Measurements from ENCODE around the gene CCDC85C.

Gene CCDC85C

DNA sequence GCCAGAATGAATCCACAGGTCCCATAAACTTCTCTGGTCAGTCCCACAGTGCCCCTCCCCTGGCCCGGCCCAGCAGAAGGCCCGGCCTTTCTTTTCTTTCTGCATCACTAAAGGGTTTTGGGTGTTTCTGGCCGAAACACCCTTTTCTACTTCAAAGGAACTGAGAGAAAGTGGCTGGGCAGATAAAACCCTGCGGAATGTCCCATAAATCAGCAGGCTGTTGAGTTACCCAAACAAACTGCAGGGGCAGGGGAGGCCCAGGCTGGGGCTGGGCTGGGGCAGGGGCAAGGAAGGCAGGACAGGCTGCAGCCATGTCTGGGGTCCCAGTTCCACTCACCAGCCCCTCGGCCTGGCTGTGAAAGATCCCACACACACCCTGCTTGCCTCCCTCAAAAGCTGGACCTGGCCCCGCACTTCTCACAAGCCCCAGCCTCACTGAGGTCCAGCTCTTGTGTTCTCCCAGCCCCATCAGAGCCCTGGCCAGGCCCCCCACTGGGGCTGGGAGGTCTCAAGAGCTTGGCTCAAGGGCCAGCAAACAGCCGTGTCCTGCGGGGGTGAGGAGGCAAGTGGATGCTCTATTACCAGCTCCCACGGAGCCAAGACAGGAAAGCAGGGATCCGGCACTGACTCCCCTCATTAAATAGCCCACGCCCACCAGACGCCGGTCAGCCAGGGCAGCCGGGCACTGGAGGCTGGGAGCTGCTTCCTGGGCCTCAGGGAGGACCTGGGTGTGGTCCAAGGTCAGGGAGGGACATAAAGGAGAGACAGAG lies 80.9 kb downstream of the CCDC85C start:
- CTCF ChIA-PET: no interaction called here
- no peaks in the 10 kb centered on the region for H3K36me3 Mint-ChIP-seq
- no peak for DNase-seq
- peaks cover 19% of the 10 kb centered on the region for H3K4me1 Mint-ChIP-seq
- H3K9me3 Mint-ChIP-seq: no peaks in the 10 kb centered on the region
- H3K27me3 Mint-ChIP-seq: no peaks in the 10 kb centered on the region
- H3K27ac Mint-ChIP-seq: no peak overlapping the region
- H3K4me3 Mint-ChIP-seq: no peak overlapping the region

DNA sequence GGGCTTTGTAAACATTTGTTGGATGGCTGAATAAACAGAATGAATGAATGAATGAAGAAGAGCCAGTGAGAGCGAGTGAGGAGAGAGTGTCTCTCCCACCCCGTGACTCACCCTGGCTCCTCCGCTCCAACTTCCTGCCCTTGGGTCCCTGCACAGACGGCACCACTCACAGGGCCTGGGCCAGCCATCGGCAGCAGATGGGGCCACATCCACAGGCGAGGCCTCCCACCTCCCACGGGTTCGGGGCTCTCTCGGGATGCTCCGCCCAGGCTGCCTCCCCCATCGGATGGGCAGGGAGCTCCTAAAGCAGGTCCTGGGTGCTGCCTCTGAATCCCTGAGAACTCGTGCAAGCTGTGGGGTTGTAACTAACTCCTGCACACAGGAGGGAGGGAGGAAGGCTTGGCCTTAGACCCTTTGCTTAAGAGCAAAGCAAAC lies 81.5 kb downstream of the CCDC85C start:
- CTCF ChIA-PET: no interaction called here
- Mint-ChIP-seq H3K4me1 (peaks cover 19% of the 10 kb centered on the region), H3K9me3 (no peaks in the 10 kb centered on the region), H3K36me3 (no peaks in the 10 kb centered on the region), H3K4me3 (no peak overlapping the region), H3K27me3 (no peaks in the 10 kb centered on the region), H3K27ac (no peak overlapping the region)
- no peak for DNase-seq

DNA sequence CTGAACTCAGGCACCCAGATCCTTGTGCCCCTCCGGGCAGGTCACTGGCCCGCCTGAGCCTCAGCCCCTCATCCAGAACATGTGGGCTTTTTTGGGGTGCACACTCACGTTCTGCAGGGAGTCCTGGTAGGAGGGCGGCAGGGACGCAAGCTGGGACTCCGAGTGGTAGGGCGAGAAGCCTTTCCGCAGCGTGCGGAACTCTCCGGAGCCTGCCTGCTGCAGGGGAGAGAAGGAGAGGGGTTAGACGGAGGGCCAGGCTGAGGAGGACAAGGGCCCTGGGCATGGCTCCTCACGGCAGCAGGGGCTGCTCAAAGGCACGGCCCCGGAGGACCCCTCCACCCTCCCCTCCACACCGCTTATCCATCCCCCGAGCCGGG lies 82.0 kb downstream of the CCDC85C start:
- CTCF ChIA-PET: interaction anchor here (1.4 kb wide), 1 partner anchor 107 kb away, joined by 7 read pairs; no protein-coding TSS in a partner anchor
- DNase-seq: no peak
- H3K36me3 Mint-ChIP-seq: no peaks in the 10 kb centered on the region
- no peaks in the 10 kb centered on the region for H3K27me3 Mint-ChIP-seq
- no peak overlapping the region for H3K4me3 Mint-ChIP-seq
- H3K4me1 Mint-ChIP-seq: peaks cover 19% of the 10 kb centered on the region
- H3K27ac Mint-ChIP-seq: no peak overlapping the region
- H3K9me3 Mint-ChIP-seq: no peaks in the 10 kb centered on the region

DNA sequence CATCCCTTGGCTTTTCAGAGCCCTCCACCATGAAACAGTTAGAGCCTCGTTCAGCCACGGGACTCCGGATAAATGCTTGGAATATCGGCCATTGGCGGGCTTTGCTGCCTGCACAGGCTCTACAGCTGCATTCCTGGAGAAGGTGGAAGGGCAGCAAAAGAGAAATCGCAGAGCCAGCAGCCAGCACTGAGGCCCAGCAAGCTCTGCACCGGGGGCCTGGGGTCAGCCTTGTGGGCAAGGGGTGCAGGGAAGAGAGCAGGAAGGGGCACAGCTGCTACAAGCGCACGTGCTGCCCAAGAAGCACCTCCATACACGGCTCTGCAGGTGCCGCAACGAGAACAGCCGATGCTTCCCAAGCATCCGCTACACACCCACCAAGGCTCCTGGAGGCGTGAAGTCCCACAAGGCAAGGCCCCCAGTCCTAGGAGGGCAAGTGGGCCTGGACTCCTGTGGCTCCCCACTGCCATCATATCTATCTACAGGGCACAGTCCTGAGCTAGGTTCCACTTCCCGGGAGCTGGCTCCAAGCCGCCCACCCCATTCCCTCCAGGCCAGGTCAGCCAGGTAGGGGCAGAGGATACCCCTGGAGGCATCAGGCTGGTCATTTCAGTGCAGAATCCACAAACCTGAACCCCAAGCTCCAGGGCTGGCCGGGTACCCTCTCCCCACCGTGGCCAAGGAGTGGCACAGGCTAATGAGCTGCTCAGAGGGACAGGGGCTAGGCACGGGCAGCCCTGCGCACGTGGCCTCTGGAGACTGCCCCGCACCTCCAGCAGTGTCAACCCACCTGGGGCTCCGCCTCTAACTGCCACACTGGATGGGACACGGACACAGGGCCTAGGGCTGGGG lies 82.6 kb downstream of the CCDC85C start:
- peaks cover 19% of the 10 kb centered on the region for H3K4me1 Mint-ChIP-seq
- no peak overlapping the region for H3K4me3 Mint-ChIP-seq
- no peak for DNase-seq
- CTCF ChIA-PET: interaction anchor here (0.6 to 1.4 kb wide), 2 partner anchors 107 to 111 kb away, joined by 3 to 7 read pairs; no protein-coding TSS in a partner anchor
- no peaks in the 10 kb centered on the region for H3K36me3 Mint-ChIP-seq
- H3K27me3 Mint-ChIP-seq: no peaks in the 10 kb centered on the region
- H3K27ac Mint-ChIP-seq: no peak overlapping the region
- no peaks in the 10 kb centered on the region for H3K9me3 Mint-ChIP-seq

DNA sequence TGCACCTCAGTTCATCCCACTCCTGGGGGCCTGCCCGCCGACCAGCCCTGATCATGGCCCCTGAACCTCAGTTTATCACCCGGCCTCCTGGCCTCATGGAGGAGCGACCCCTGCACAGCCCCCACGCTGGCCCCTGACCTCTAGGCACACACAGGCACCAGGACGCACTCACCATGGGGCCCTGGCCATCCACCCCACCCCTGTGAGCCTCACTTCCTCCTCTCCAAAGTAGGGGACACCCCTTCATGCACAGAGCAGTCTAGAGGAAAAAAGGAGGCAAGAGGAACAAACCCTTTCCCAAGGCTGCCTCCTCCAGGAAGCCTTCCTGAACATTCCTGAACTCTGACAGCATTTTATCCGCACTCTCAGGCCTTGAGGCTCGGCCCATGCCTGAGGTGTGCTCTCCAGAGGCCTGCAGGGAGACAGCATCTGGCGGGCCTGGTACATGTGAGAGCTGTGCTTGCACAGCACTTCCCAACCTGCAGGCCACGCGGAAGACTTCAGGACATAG lies 83.4 kb downstream of the CCDC85C start:
- CTCF ChIA-PET: interaction anchor here (0.6 to 1.4 kb wide), 2 partner anchors 108 to 112 kb away, joined by 3 to 7 read pairs; no protein-coding TSS in a partner anchor
- no peaks in the 10 kb centered on the region for H3K36me3 Mint-ChIP-seq
- peaks cover 13% of the 10 kb centered on the region for H3K4me1 Mint-ChIP-seq
- DNase-seq: no peak
- H3K27ac Mint-ChIP-seq: peak overlapping the region; percentile 49
- H3K9me3 Mint-ChIP-seq: no peaks in the 10 kb centered on the region
- H3K27me3 Mint-ChIP-seq: no peaks in the 10 kb centered on the region
- H3K4me3 Mint-ChIP-seq: no peak overlapping the region

DNA sequence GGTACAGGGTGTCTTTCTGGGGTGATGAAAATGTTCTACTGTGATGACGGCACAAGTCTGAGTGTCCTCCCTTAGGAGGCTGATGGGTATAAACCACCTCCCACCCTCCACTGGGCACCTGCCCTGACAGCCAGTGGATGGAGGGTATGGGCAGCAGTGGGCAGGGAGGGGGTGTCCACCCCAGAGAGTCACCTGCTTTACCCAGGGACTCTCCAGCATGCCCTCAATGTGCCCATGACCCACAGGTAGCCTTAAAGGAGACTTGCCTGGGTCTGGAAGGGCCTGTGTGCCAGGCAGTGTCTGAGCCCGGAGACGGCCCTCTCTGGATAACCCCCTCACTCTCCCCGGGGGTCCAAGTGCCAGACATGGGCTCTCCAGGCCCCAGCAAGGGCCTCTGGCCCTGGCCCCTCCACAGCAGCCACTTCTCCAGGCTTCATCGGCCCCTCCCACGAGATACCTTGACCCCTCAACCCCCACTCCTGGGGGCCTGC lies 84.0 kb downstream of the CCDC85C start:
- CTCF ChIA-PET: no interaction called here
- DNase-seq: no peak
- Mint-ChIP-seq H3K4me1 (peaks cover 7% of the 10 kb centered on the region), H3K36me3 (no peaks in the 10 kb centered on the region), H3K27ac (no peak overlapping the region), H3K27me3 (no peaks in the 10 kb centered on the region), H3K9me3 (no peaks in the 10 kb centered on the region), H3K4me3 (no peak overlapping the region)

DNA sequence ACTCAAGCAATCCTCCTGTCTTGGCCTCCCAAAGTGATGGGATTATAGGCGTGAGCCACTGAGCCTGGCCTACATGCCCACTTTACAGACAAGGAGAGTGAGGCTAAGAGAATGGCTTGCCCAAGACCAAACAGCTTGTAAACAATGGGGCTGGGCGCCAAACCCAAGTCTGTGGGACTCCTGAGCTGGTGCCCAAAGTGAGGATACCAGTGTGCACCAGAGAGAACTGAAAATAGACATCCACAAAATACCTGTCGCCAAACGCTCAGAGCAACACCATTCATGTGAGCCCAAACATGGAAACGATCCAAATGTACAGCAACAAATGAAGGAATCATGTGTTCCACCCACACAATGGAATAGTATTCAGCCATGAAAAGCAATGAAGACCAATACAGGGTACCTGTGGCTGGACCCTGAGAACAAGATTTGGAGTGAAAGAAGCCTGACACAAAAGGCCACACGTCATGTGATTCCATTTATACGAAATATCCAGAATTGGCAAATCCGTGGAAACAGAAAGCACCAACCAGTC lies 84.6 kb downstream of the CCDC85C start:
- no peak for DNase-seq
- Mint-ChIP-seq H3K27ac (no peak overlapping the region), H3K36me3 (no peaks in the 10 kb centered on the region), H3K4me3 (no peak overlapping the region), H3K27me3 (no peaks in the 10 kb centered on the region), H3K9me3 (no peaks in the 10 kb centered on the region), H3K4me1 (peaks cover 2% of the 10 kb centered on the region)
- CTCF ChIA-PET: interaction anchor here (0.9 kb wide), 1 partner anchor 109 kb away, joined by 3 read pairs; no protein-coding TSS in a partner anchor

DNA sequence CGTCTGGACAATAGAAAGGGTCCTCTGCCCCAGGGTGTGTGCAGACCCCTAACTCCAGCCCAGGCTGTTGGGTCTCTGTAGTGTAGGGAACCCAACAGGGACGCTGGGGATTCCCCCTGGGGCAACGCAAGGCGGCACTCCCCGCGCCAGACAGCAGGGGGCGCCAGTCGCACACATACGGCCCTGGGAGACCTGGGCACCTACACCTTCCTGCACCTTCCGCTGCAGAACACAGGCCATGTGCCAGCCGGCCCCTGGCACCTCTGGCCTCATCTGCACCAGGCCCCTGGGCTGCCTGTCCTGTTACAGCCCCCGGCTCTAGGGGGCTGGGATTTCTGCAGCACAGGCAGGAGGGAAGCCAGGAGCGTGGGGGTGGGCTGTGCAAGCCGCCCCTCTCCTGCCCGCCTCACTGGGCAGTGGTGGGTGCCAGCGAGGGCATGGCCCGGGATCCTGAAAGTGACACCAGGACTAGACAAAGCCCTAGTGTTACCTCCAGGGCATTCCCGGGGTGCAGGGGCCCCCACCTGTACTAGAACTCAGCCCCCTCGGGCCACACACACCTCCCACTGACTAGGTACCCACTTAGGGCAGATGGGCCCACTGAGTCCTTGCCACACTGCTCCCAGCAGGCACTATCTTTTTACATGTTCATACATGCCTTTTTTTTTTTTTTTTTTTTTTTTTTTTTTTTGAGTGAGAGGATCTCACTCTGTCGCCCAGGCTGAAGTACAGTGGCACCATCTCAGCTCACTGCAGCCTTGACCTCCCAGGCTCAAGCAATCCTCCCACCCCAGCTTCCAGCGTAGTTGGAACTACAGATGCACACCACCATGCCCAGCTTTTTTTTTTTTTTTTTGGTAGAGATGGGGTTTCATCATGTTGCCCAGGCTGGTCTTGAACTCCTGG lies 85.3 kb downstream of the CCDC85C start:
- Mint-ChIP-seq H3K9me3 (no peaks in the 10 kb centered on the region), H3K4me3 (no peak overlapping the region), H3K27ac (no peak overlapping the region), H3K4me1 (no peaks in the 10 kb centered on the region), H3K36me3 (no peaks in the 10 kb centered on the region), H3K27me3 (no peaks in the 10 kb centered on the region)
- CTCF ChIA-PET: interaction anchor here (0.9 to 1.9 kb wide), 3 partner anchors 110 to 366 kb away, joined by 3 to 11 read pairs (median 3); no protein-coding TSS in a partner anchor
- DNase-seq: peak; percentile 88

DNA sequence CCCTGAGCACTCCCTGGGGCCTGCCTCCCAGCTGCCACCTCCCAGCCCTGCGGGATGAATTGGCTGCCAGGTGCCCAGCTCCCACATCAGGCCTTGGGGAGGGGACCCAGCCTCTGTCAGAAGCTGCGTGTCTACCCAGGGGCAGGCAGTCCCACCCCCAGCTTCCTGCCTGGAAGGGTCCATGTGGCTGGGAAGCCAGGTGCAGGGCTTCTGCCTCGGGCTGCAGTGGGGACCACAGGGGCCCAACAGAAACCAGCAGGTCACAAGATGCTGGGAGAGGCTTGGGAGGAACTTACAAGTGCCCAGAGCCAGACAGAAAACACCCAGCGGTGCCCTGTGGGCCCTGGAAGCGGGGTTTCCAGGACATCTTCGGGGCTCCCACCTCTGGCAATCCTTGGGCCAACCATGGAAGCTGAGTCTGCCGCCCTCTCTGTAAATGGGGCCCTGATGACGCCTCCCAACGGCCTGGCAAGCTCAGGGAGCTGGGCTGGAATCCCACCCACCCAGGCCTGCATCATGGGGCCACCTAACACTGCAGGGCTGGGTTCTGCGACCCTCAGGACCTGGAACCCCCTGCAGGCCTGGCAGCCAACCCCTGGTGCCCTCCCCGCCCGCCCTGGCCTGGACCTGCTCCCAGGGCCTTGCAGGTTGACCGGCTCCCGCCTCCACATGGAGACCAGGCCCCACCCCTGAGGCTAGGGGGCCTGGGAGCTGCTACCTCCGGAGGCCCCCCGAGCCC lies 86.2 kb downstream of the CCDC85C start:
- peak; percentile 21 for DNase-seq
- Mint-ChIP-seq H3K9me3 (no peaks in the 10 kb centered on the region), H3K4me1 (no peaks in the 10 kb centered on the region), H3K4me3 (no peak overlapping the region), H3K36me3 (no peaks in the 10 kb centered on the region), H3K27me3 (no peaks in the 10 kb centered on the region), H3K27ac (no peak overlapping the region)
- CTCF ChIA-PET: interaction anchor here (1.0 to 1.9 kb wide), 3 partner anchors 111 to 367 kb away, joined by 3 to 11 read pairs (median 6); no protein-coding TSS in a partner anchor

DNA sequence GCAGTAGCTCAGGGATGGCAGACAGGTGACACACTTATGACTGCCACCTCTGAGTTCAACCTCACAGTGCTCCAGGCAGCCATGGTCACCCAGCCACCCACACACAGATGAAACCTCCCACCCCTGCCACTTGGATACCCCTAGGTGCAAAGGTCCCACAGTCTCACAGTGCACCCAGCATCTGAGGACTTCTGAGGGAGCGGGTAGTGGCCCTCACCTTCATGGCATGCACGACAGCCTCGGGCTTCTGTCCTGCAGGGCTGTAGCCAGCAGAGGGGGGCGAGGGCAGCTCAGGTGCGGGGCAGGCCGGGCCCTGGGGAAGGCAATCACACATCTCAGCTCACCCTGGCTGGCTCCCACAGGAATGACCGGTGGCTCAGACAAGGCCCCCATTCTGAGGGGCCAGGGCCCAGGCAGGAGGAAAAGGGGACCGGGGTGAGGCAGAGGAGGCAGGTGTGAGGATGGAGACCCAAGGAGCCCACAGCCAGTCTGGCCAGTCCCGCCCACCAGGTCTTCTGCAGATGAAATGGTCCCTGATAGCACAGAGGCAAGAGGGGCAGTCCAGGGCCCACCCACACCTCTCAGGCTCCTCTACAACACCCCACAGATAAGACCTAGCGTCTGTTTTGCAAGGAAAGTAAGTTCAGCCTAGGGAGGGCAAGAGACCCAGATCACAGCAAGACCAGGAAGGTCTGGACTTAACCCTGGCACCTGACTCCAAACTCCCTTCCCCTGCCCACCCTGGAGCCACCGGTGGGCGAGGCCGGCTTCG lies 87.0 kb downstream of the CCDC85C start:
- CTCF ChIA-PET: interaction anchor here (1.0 to 1.9 kb wide), 3 partner anchors 111 to 368 kb away, joined by 3 to 11 read pairs (median 6); no protein-coding TSS in a partner anchor
- H3K27ac Mint-ChIP-seq: no peak overlapping the region
- H3K27me3 Mint-ChIP-seq: no peaks in the 10 kb centered on the region
- H3K9me3 Mint-ChIP-seq: no peaks in the 10 kb centered on the region
- H3K4me3 Mint-ChIP-seq: no peak overlapping the region
- no peak for DNase-seq
- H3K4me1 Mint-ChIP-seq: no peaks in the 10 kb centered on the region
- H3K36me3 Mint-ChIP-seq: no peaks in the 10 kb centered on the region

DNA sequence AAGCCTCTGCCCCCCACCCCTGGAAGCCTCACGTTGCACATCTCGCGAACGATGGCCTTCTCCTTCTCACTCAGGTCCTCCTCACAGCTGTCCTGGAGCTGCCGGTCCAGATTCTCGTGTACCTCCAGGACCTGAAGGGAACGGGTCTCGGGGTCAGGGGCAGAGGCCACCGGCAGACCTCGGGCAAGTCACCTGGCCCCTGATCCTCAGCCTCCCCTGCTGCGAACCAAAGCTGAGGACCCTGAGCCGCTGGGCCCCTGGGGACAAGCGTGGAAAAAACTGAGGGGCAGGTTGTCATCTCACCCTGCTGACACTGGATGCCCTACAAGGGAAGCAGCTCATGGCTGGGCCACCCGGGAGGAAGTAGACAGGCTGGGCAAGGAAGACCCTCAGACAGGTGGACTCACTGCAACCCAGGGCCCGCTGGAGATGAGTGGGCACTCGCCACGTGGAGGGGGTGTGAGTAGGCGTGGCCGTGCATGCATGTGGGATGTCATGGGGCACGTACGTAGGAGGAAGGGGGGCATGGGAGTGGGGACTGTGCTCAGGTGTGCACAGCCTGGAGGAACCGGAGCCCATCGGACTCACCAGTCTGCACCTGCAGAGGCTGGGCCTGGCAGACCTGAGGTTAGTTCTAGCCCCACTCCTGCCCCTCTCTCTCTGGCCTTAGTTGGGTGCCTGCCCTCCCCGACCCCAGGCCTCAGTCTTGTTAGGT lies 87.7 kb downstream of the CCDC85C start:
- no peaks in the 10 kb centered on the region for H3K27me3 Mint-ChIP-seq
- H3K36me3 Mint-ChIP-seq: no peaks in the 10 kb centered on the region
- no peak overlapping the region for H3K27ac Mint-ChIP-seq
- H3K4me1 Mint-ChIP-seq: no peaks in the 10 kb centered on the region
- H3K4me3 Mint-ChIP-seq: no peak overlapping the region
- DNase-seq: peak; percentile 19
- H3K9me3 Mint-ChIP-seq: no peaks in the 10 kb centered on the region
- CTCF ChIA-PET: interaction anchor here (0.9 to 1.9 kb wide), 2 partner anchors 87 to 112 kb away, joined by 3 to 11 read pairs; no protein-coding TSS in a partner anchor

Data from activated naive CD4-positive, alpha-beta T cell treated with anti-CD3 and anti-CD28 coated beads, Interleukin-2, amount 10 ng/mL, durations not matched to agents 7 days and 5 days (primary cell).